Suppressor macrophage (primary cell): ENCODE data around the gene C20orf96.
A peak's percentile ranks its signal among the peaks of the same experiment; 100 is the strongest.
"Not testable (repeated sequence)": the region's sequence is repeated elsewhere in the genome, so short reads cannot be mapped to it uniquely, and the experiment has no call there.

Source experiments
- DNase-seq, 4 experiments: peaks; one replicate each; pipeline ENCODE4 v3.0.0-alpha.2; 2020 to 2022

The C20orf96 gene

DNA sequence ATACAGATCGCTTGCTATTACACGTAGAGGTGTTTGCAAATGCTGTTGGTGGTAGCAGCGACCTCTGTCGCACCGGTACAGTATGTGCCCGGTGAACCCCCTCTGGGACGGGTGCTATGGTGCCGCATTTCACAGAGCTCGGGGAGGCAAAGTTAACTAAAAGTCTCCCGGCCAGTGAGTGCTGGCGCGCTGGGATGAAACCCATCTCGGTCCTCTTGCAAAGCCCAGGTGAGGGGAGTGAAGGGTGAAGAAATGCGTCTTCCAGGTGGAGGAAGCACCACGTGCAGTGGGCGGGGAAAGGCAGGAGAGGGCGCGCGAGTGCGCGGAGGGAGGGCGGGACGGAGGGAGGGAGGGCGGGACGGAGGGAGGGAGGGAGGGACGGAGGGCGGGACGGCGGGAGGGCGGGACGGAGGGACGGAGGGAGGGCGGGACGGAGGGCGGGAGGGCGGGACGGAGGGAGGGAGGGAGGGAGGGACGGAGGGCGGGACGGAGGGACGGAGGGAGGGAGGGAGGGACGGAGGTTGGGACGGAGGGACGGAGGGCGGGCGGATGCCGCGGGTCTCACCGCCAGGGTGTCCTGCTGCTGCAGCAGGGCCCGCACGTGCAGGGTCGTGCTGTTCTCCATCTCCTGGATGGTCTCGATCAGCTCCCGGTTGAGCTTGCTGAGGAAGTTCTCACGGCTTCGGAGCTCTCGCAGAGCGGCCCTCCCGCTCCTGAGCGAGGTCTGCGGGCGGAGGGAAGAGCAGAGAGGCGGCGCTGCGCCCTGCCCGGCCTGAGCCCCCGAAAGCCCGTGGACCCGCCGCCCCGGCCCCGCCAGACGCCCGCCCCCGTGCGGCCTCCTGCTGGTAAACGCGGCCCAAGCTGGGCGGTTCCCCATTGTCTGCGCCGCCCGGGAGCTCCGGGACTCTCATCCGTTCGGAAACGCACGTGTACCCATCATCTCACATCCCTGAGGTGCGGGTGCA is 11.7 kb downstream of the C20orf96 start:
- DNase-seq: no peak

DNA sequence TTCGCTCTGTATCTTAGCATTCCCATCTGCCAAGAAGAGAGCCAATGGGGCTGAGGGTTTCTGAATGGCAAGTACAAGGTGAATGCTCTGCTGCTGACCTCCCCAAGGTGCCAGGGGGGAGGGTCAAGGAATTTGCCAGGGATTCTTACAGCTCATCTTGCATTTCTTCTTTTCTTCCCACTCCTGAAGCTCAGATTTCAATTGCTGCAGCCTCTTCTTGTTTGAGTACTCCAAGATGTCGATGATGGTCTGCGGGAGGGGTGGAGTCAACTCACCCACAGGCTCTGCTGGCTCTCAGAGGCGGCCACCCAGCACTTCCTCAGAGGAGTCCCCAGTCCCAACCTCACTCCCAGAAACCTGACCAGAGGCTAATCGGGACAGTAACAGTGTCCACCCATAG is 12.4 kb downstream of the C20orf96 start:
- no peak for DNase-seq

GRCh38 chr20:277496-277781 is 13.1 kb downstream of the C20orf96 start:
- DNase-seq: no peak

DNA sequence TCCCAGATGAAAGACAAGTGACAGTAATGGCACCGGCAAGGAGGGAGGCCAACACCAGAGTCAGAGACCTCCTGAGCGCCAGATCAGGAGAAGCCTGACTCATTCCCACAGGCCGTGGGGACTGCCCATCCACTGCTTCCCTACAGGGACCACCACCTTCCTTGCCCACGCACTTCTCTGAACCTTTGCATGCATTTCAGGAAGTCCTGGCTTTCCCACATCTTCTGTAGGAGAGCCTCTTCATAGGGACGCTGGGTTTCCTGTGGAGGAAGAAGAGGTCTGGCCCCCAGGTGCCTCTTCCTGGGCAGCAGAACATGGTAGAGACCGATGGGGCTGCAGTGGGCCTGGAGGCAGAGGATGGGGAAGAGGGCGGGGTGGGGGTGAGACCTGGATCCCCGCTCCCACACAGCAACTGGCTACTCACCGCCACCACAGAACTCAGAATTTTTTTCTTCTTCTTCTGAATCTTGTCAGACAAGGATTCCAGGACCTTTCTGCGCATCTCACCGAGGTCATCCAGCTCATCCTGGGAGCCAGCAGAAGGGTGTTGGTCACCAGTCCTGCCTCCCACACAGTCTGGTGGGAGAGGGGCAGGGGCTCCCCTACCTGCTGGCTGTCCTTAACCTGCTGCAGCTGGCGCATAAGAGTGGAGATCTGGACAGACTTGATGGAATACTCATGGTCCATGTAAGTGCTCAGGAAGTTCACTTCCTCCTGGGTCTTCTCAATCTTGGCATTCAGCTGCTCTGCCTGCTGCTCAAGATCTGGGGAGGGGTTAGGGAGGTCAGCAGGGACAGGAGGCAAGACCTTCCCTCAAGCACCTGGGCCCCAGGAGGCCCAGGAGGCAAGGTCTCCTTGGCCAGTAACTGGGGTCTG is 13.7 kb downstream of the C20orf96 start:
- DNase-seq: no peak

DNA sequence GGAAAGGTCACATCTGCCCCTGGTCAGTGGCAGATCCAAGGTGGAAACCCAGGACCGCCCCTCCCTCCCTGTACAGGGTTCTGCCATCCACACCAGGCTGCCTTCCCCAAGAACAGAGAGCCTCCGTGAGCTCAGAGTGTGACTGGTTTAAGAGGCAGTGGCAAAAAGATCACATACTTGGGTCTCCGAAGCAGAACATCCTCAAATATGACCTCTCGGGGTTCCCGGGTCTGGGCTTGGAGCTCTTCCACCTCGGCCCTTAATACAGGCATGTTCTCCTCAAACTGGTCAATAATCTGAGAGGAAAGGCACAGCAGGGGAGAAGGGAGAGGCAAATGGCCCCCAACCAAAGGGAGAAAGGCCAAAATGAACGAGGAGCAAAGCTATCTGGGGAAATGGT is 14.8 kb downstream of the C20orf96 start:
- no peak for DNase-seq

DNA sequence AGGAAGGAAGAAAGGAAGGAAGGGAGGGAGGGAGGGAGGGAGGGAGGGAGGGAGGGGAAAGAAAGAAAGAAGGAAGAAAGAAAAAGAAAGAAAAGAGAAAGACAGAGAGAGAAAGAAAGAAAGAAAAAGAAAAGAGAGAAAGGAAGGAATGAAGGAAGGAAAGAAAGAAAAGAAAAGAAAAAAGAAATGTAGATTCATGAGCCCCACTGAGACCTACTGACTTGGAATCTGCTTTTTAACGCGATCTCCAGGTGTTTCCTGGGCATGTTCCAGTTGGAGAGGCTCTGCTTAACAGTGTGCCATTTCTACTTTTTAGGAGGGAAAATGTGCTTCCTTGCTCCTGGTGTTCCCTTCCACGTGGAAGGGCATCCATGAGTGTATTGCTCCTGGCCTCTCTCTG is 16.7 kb downstream of the C20orf96 start:
- no peak for DNase-seq

DNA sequence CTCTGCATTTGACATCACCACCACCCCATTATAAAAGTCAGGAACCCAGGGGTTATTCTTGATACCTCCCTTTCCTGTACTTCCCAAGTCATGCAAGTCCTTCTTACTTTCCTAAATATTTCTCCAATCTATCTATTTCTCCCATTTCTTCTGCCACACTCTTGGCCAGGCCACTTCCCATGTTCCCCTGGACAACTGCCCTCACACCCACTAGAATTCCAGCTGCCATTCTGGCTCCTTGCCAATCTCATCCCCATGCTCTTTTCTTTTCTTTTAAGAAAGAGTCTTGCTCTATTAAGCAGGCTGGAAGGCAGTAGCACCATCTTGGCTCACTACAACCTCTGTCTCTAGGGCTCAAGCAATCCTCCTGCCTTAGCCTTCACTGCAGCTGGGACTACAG is 17.8 kb downstream of the C20orf96 start:
- DNase-seq: no peak

- no peak for DNase-seq
These were observed 19.0 kb downstream of the C20orf96 start for GRCh38 chr20:271528-271927.

- DNase-seq: no peak
These were observed 19.5 kb downstream of the C20orf96 start for GRCh38 chr20:271069-271468.

- DNase-seq: no peak
These were observed 20.0 kb downstream of the C20orf96 start for GRCh38 chr20:270517-270916.

DNA sequence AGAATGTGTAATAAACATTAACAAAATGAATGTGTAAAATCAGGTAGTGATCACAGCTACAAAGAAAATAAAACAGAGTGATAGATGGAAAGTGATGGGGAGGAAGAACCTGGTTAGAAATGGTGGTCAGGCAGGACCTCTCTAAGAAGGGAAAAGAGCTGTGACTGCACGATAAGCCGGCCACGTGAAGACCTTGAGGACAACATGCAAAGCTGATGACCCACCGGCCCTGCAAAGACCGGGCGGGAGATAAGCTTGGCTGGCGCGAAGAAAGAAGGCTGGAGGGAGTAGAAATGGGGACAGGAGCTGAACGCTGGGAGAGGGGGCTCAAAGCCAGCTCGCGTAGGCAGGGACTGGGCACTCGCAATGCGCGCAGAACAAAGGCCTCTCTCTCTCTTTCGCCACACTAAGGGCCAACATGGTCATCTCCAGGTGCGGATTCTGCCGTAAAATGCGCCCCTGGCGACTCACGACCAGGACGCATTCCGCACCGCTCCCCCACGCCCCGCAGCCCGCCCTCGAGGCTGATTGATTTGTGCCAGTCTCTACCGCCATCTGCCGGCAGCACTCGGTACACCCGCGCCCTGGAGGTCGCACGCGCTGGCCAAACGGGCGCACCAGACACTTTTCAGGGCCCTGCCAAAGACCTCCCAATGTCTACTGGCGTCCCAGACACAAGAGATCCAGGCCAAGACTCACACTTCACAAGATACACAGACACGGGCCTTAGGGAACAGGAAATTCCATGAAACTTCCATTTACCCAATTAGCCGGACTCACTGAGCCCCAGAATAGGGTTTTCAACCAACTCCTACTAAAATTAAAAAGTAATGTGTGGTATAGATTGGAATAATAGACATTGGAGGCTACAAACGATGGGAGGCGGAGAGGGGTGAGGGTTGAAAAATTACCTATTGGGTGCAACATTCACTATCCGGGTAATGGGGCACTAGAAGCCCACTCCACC is 23.7 kb downstream of the C20orf96 start:
- peak; percentile 79 to 92 (median 86) for DNase-seq

- DNase-seq: no peak
These were observed 26.8 kb downstream of the C20orf96 start for GRCh38 chr20:263701-264100.

DNA sequence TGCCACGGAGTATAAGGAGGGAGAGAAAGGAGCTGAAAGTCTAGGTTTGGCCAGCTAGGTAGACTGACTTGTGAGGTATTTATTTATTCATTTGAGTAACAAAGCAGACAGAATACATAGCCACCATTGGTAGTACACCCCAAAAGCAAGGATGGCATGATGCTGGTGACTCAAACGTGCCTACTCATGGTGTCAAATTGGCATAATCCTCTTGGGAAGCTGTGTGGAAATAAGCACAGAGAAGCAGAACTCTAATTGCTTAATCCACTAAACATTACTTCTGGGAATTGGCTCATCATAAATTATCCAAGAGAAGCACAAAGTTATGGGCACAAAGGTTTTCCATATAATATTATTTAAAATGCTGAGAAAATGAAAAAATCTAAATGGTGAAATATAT is 30.6 kb downstream of the C20orf96 start:
- peak; percentile 50 to 79 (median 68) for DNase-seq

DNA sequence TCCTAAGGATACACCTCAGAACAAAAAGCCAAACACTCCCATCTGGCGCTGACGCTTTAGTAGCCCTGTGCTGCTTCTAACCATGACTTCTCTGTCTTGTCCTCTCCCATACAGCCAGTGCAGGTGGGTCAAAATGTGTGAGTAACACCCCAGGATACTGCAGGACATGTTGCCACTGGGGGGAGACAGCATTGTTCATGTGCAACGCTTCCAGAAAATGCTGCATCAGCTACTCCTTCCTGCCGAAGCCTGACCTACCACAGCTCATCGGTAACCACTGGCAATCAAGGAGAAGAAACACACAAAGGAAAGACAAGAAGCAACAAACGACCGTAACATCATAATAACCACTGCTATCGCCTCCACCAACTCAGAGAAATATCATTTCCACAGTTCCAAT is 31.6 kb downstream of the C20orf96 start:
- DNase-seq: peak in 3 of 4 experiments; percentile 13 to 29 (median 24)

GRCh38 chr20:258269-258858 is 32.2 kb downstream of the C20orf96 start:
- no peak for DNase-seq

DNA sequence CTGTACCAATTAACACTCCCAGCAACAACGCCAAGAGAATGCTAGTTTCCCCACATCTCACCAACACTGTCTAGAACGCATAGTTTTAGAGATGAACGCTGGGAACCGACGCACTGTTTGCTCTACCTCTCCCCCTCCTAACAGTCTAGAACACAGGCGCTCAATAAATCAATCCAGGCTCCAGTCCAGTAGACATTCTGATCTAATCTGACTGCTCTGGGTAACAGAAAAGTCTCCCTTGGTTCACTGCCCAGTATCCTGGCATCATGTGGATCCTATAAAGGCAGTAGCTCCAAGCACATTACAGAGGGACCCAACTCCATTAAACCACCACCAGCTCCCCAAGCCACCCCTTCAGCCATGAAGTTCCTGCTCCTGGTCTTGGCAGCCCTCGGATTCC is 33.1 kb downstream of the C20orf96 start, which contains the start of gene DEFB132:
DEFB132 (plus strand) TSS at position 306 of the 400 bp plus-strand sequence; CDS start at position 361, 55 bp downstream.
- no peak for DNase-seq

- DNase-seq: not testable (repeated sequence)
These were observed 37.1 kb downstream of the C20orf96 start for GRCh38 chr20:253447-253846.

DNA sequence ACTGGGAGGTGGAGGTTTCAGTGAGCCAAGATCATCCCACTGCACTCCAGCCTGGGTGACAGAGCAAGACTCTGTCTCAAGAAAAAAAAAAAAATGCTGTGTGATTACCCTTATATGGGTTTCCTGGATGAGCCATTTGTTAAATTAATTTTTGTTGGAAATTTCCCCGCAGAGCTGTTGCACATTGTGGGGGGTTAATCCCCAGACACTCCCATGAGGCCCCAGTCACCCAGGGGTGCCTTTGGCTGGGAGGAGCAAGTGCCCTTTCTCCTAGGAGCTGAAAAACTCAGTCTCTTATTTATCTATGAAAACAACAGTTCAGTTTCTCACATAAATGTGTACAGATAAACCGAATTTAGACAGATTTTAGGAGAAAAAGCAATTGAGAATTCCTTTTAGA is 37.7 kb downstream of the C20orf96 start:
- DNase-seq: no peak

- peak in 3 of 4 experiments; percentile 19 to 39 (median 32) for DNase-seq
These were observed 39.2 kb downstream of the C20orf96 start for GRCh38 chr20:251354-251753.

GRCh38 chr20:242905-243304 is 47.6 kb downstream of the C20orf96 start:
- DNase-seq: peak in 2 of 4 experiments; percentile 20 to 51

- peak in 3 of 4 experiments; percentile 43 to 81 (median 80) for DNase-seq
These were observed 52.6 kb downstream of the C20orf96 start for GRCh38 chr20:237929-238328.

DNA sequence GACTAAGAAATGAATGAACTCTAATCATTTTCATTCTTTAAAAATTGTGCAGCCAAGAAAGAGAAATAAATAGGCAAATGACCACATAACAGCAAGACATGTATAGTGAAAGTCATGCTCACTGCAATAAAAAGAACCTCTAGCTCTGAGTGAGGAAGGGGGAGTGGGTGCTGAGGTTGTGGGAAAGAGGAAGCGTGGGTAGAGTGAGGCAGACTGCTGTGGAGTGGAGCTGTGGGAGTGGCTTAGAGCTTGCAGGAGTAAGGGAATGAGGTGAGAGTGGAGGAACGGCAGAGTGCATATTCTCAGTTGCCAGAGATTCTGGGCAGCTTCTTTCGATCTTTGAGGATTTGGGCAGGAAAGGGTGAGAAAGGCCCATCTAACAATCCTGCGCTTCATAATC is 53.1 kb downstream of the C20orf96 start:
- DNase-seq: peak; percentile 87 to 95 (median 92)
